IMR-90 (cell line): Measurements from ENCODE around the gene EPB41L2.

Experiments
- POLR2A ChIP-seq: IDR thresholded peaks from 2 replicates; pipeline ENCODE4 v1.6.1; 2012; ENCODE audit warnings: mild to moderate bottlenecking, low read depth, low read length
- RFX5 ChIP-seq: IDR thresholded peaks from 2 replicates; pipeline ENCODE4 v1.8.0; 2012; ENCODE audit warnings: low read depth, mild to moderate bottlenecking, low read length, moderate library complexity
- TF ChIP-seq, protein P1 (sequence below): conservative IDR thresholded peaks from 2 replicates; pipeline ENCODE4 v1.5.1; 2012; ENCODE audit warnings: mild to moderate bottlenecking, low read depth, low read length, improper control_type of control experiment

DNA sequence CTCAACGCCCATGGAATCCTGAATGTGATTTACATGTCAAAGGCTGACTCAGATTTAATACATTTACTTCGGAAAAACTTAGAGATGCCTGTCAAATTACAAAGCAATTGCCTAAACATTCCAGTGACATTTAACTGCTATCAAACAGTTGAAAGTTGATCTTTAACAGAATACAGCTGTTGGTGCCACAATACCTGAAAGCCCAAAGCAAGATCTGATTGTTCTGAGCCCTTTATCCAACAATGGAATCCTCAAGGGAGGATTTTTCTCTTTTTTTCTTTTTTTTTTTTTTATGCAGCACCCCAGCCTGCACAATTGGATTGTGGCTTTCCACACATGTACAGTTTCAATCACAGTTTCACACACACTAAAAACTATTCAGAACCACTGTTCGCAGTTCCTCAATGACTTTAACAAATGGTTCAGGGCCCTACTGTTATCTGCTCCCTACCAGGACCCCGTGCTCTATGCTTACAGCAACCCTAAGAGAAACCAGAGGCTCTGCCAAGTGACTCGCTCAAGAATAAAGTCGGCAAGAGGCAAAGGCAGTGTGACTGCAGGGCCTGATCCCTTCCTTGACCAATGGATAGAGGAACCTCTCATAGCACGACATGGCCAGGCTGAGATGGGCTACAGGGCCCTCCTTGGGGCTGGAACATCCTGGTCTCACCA, 33.3 kb downstream of the EPB41L2 start:
- TF ChIP-seq, protein P1, sequence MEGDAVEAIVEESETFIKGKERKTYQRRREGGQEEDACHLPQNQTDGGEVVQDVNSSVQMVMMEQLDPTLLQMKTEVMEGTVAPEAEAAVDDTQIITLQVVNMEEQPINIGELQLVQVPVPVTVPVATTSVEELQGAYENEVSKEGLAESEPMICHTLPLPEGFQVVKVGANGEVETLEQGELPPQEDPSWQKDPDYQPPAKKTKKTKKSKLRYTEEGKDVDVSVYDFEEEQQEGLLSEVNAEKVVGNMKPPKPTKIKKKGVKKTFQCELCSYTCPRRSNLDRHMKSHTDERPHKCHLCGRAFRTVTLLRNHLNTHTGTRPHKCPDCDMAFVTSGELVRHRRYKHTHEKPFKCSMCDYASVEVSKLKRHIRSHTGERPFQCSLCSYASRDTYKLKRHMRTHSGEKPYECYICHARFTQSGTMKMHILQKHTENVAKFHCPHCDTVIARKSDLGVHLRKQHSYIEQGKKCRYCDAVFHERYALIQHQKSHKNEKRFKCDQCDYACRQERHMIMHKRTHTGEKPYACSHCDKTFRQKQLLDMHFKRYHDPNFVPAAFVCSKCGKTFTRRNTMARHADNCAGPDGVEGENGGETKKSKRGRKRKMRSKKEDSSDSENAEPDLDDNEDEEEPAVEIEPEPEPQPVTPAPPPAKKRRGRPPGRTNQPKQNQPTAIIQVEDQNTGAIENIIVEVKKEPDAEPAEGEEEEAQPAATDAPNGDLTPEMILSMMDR, result no peak
- no peak for TF ChIP-seq POLR2A
- no peak for TF ChIP-seq RFX5
